22Rv1 (cell line): ENCODE results near the gene SPATA31C2.
"Not testable (repeated sequence)": the region's sequence is repeated elsewhere in the genome, so short reads cannot be mapped to it uniquely, and the experiment has no call there.

Source experiments
- H3K27ac ChIP-seq: fragments of 450-650 bp; 2 replicates; pipeline ENCODE4 v1.5.1; 2017
- CTCF ChIP-seq: fragments of 450-650 bp; IDR thresholded peaks from 2 replicates; pipeline ENCODE4 v1.5.1; 2017; ENCODE audit warnings: mild to moderate bottlenecking
- ZFX ChIP-seq: fragments of 450-650 bp; IDR thresholded peaks from 2 replicates; pipeline ENCODE4 v1.6.1; 2017; ENCODE audit warnings: antibody characterized with exemption, borderline replicate concordance

SPATA31C2 gene

GRCh38 chr9:88138375-88138774 lies at the start of gene SPATA31C2:
Gene SPATA31C2 (minus strand): TSS chr9:88138475. CDS start chr9:88138446, 29 bp downstream.
- not testable (repeated sequence) for H3K27ac ChIP-seq

GRCh38 chr9:88187631-88188030 lies 49.4 kb upstream of the SPATA31C2 start:
- no peak for TF ChIP-seq ZFX
- TF ChIP-seq CTCF: no peak
- H3K27ac ChIP-seq: no peak overlapping the region

GRCh38 chr9:88186495-88187110 lies 48.3 kb upstream of the SPATA31C2 start:
- TF ChIP-seq ZFX (no peak), CTCF (no peak)
- H3K27ac ChIP-seq: no peak overlapping the region

- TF ChIP-seq ZFX (no peak), CTCF (no peak)
- H3K27ac ChIP-seq: no peak overlapping the region
Measured at GRCh38 chr9:88184976-88185375, 46.7 kb upstream of the SPATA31C2 start.

- TF ChIP-seq CTCF: no peak
- TF ChIP-seq ZFX: no peak
- no peak overlapping the region for H3K27ac ChIP-seq
Measured at GRCh38 chr9:88183798-88184495, 45.7 kb upstream of the SPATA31C2 start.

GRCh38 chr9:88182501-88182900 lies 44.2 kb upstream of the SPATA31C2 start:
- no peak for TF ChIP-seq CTCF
- TF ChIP-seq ZFX: no peak
- H3K27ac ChIP-seq: no peak overlapping the region

- no peak overlapping the region for H3K27ac ChIP-seq
- TF ChIP-seq ZFX (no peak), CTCF (no peak)
Measured at GRCh38 chr9:88180081-88180765, 41.9 kb upstream of the SPATA31C2 start.
